SKM-1 treated with dmso at 0.1 percent for 144 hours (cell line): ENCODE measurements around the gene TTYH1.
"Not testable (repeated sequence)": the region's sequence is repeated elsewhere in the genome, so short reads cannot be mapped to it uniquely, and the experiment has no call there.

ENCODE experiments used
- DNase-seq: peaks from one replicate; lab custom pipeline; 2025; ENCODE audit not compliant: unreplicated experiment; lab: John Stamatoyannopoulos, UW

The TTYH1 gene

GRCh38 chr19:54459282-54460229 is 44.3 kb downstream of the TTYH1 start:
- DNase-seq = no peak

GRCh38 chr19:54460230-54461005 is 45.2 kb downstream of the TTYH1 start:
- DNase-seq = no peak

- DNase-seq = no peak
These were observed 45.9 kb downstream of the TTYH1 start for GRCh38 chr19:54461210-54461609.

- no peak for DNase-seq
These were observed 46.3 kb downstream of the TTYH1 start for GRCh38 chr19:54461613-54462012.

- DNase-seq = no peak
These were observed 46.9 kb downstream of the TTYH1 start for GRCh38 chr19:54462047-54462654.

GRCh38 chr19:54462655-54463530 is 47.6 kb downstream of the TTYH1 start:
- DNase-seq = no peak

GRCh38 chr19:54463531-54464043 is 48.3 kb downstream of the TTYH1 start, which contains the start of gene LENG9:
Gene LENG9, minus strand, starts transcription at chr19:54463778. Its CDS starts 252 bp downstream, at chr19:54463526.
- DNase-seq = peak; percentile 79

- peak; percentile 70 for DNase-seq
These were observed 48.9 kb downstream of the TTYH1 start for GRCh38 chr19:54464044-54464629.

GRCh38 chr19:54464630-54465425 is 49.6 kb downstream of the TTYH1 start:
- peak; percentile 64 for DNase-seq

GRCh38 chr19:54465426-54466109 is 50.3 kb downstream of the TTYH1 start:
- no peak for DNase-seq

GRCh38 chr19:54466110-54466480 is 50.8 kb downstream of the TTYH1 start:
- DNase-seq = not testable (repeated sequence)

GRCh38 chr19:54469496-54469934 is 54.3 kb downstream of the TTYH1 start:
- DNase-seq = no peak

GRCh38 chr19:54470276-54470887 is 55.1 kb downstream of the TTYH1 start:
- DNase-seq = no peak

- no peak for DNase-seq
These were observed 55.9 kb downstream of the TTYH1 start for GRCh38 chr19:54470991-54471782.

GRCh38 chr19:54473071-54473891 is 58.0 kb downstream of the TTYH1 start, which contains the start of gene CDC42EP5:
Gene CDC42EP5, minus strand, starts transcription at chr19:54473296. Its CDS starts 7,749 bp downstream, at chr19:54465547.
- no peak for DNase-seq

GRCh38 chr19:54473892-54474372 is 58.7 kb downstream of the TTYH1 start:
- DNase-seq = no peak
